Caco-2 (cell line): Measurements from ENCODE around the gene MAN2C1. TPM values are rescaled to one million over a fixed set of nuclear protein-coding genes. Genes with fewer than 3 reads are reported as not detected.
A peak's percentile ranks its signal among the peaks of the same experiment; 100 is the strongest.
"Not testable (repeated sequence)": the region's sequence is repeated elsewhere in the genome, so short reads cannot be mapped to it uniquely, and the experiment has no call there.

Source experiments
- BruUV-seq: library from RNA; stranded (reverse); fragments of 400-500 nt; replicated peaks from 2 replicates; lab custom pipeline; 2021; lab: Mats Ljungman, UMichigan
- CTCF ChIA-PET: fragments of 300-600 bp; sonication (Branson Sonifier 250); formaldehyde crosslinking; loops from one replicate; lab custom pipeline; 2022; ENCODE audit warnings: antibody characterized with exemption; lab: Charles Lee
- POLR2A ChIA-PET: fragments of 300-600 bp; sonication (Branson Sonifier 250); formaldehyde crosslinking; loops from one replicate; lab custom pipeline; 2022; ENCODE audit warnings: antibody characterized with exemption; lab: Charles Lee
- DNase-seq, 2 experiments: peaks; one replicate each; pipeline versions ENCODE4 v3.0.0 to v3.0.0-alpha.2; 2020 to 2022
- H3K27me3 ChIP-seq: replicated peaks from 2 replicates; pipeline ENCODE4 v1.6.0; 2011; ENCODE audit warnings: low read length; ENCODE audit not compliant: control insufficient read depth, insufficient read depth
- H3K36me3 ChIP-seq: 2 replicates; pipeline ENCODE4 v1.5.1; 2011; ENCODE audit warnings: low read length; ENCODE audit not compliant: control insufficient read depth, insufficient read depth
- H3K4me1 ChIP-seq: fragments of 250-450 bp; sonication (Bioruptor Pico); 2 replicates; pipeline ENCODE4 v1.5.1; 2020; ENCODE audit warnings: mild to moderate bottlenecking
- H3K4me3 ChIP-seq: 2 replicates; pipeline ENCODE4 v1.5.1; 2011; ENCODE audit warnings: low read depth, mild to moderate bottlenecking, control low read depth, low read length
- H3K9me3 ChIP-seq: fragments of 250-450 bp; sonication (Bioruptor Pico); 2 replicates; pipeline ENCODE4 v1.5.1; 2020; ENCODE audit warnings: mild to moderate bottlenecking, moderate library complexity
- H3K27ac Mint-ChIP-seq: one replicate; pipeline ENCODE4 v1.8.0; 2022; ENCODE audit warnings: mixed read lengths; ENCODE audit not compliant: unreplicated experiment
- H3K27me3 Mint-ChIP-seq: one replicate; pipeline ENCODE4 v1.8.0; 2022; ENCODE audit warnings: mixed read lengths; ENCODE audit not compliant: insufficient read depth, unreplicated experiment
- H3K36me3 Mint-ChIP-seq: one replicate; pipeline ENCODE4 v1.8.0; 2022; ENCODE audit warnings: mild to moderate bottlenecking, mixed read lengths; ENCODE audit not compliant: insufficient read depth, unreplicated experiment
- H3K4me1 Mint-ChIP-seq: one replicate; pipeline ENCODE4 v1.8.0; 2022; ENCODE audit warnings: low read depth, mixed read lengths; ENCODE audit not compliant: unreplicated experiment
- H3K4me3 Mint-ChIP-seq: one replicate; pipeline ENCODE4 v1.8.0; 2022; ENCODE audit warnings: mild to moderate bottlenecking, moderate library complexity, mixed read lengths; ENCODE audit not compliant: unreplicated experiment
- H3K9me3 Mint-ChIP-seq: one replicate; pipeline ENCODE4 v1.8.0; 2022; ENCODE audit warnings: mixed read lengths; ENCODE audit not compliant: unreplicated experiment
- CTCF ChIP-seq, 2 experiments: fragments of 200-600 bp in 1 of 2; IDR thresholded peaks; 1 replicate in 1 of 2; 2 replicates in 1 of 2; pipeline versions ENCODE4 v1.5.1 to v1.8.0; 2011 to 2022; ENCODE audit warnings: antibody characterized with exemption in 1 of 2, control low read depth in 1 of 2, inconsistent platforms in 1 of 2, low read depth in 1 of 2, low read length in 1 of 2, mild to moderate bottlenecking in 1 of 2, moderate library complexity in 1 of 2; ENCODE audit not compliant: insufficient read depth in 1 of 2, severe bottlenecking in 1 of 2, unreplicated experiment in 1 of 2
- intact Hi-C: fragments of 100-400 bp; cut with micrococcal nuclease; formaldehyde crosslinking; loops from one replicate; pipeline ENCODE4 v1.10.0; 2022; ENCODE audit not compliant: unreplicated experiment
- total RNA-seq: library from RNA; stranded (reverse); gene quantifications from 2 replicates; pipeline ENCODE4 v1.2.3, GENCODE V29; 2022

Gene MAN2C1
- total RNA-seq, 1 experiment from 2014 or later = 140 TPM

DNA sequence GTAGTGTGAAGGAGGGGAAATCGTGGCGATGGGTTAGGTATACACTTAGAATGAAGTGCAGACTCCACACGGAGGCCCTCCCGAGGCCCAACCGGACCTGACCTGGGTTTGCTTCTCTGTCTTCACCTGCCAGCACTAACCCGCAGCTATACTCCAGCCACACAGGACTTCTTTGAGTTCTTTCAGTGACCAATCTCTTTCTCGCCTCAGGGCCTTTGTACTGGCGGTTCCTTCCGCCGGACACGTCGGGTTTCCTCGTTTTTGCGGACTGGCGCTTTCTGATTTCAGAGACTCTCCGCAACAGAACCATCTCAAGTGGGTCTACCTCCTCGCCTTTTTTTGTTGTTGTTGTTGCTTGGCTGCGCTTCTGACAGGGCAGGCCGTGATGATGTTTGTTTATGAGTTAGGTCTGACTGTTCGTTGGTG lies 21.6 kb downstream of the MAN2C1 start, which contains the start of gene NEIL1:
TSS of gene NEIL1 (plus strand) at position 244 of the 426 bp plus-strand sequence. CDS start 1,867 bp downstream, outside the sequence.
- DNase-seq = peak in 1 of 2 experiments; percentile 19
- no peaks in the 10 kb centered on the region for H3K9me3 Mint-ChIP-seq
- POLR2A ChIA-PET = no interaction called here
- no peaks in the 10 kb centered on the region for H3K9me3 ChIP-seq
- CTCF ChIA-PET = no interaction called here
- no TSS peak for BruUV-seq
- peak within 1 kb of the TSS; percentile 93 for H3K4me3 Mint-ChIP-seq
- no peaks in the 10 kb centered on the region for H3K27me3 ChIP-seq
- H3K27me3 Mint-ChIP-seq = peaks cover 4% of the 10 kb centered on the region
- peak within 1 kb of the TSS; percentile 57 for H3K27ac Mint-ChIP-seq
- TF ChIP-seq CTCF (IDR thresholded peaks at IDR 0.05; ENCODE audit: insufficient read depth in 1 of 2, low read depth in 1 of 2, low read length in 1 of 2, severe bottlenecking in 1 of 2, unreplicated experiment in 1 of 2) = no peak
- no peaks in the 10 kb centered on the region for H3K36me3 ChIP-seq
- intact Hi-C loops = no loop called here
- H3K36me3 Mint-ChIP-seq = peaks cover 7% of the 10 kb centered on the region
- H3K4me1 ChIP-seq = peaks cover 5% of the 10 kb centered on the region; the same call in 1 of the 2 replicates
- H3K4me3 ChIP-seq = peak within 1 kb of the TSS; percentile 71
- H3K4me1 Mint-ChIP-seq = no peaks in the 10 kb centered on the region

- CTCF ChIA-PET, POLR2A ChIA-PET, H3K4me1 ChIP-seq, H3K4me3 ChIP-seq, H3K36me3 Mint-ChIP-seq, H3K9me3 ChIP-seq, H3K4me1 Mint-ChIP-seq, BruUV-seq, H3K36me3 ChIP-seq, H3K27me3 ChIP-seq, DNase-seq, H3K27me3 Mint-ChIP-seq, H3K27ac Mint-ChIP-seq, H3K4me3 Mint-ChIP-seq, intact Hi-C loops, H3K9me3 Mint-ChIP-seq: not testable (repeated sequence)
Observed at GRCh38 chr15:75343953-75344352, 24.5 kb downstream of the MAN2C1 start.

- no peak overlapping the region for H3K4me3 Mint-ChIP-seq
- no peak overlapping the region for H3K4me3 ChIP-seq
- intact Hi-C loops = no loop called here
- no peaks in the 10 kb centered on the region for H3K36me3 ChIP-seq
- POLR2A ChIA-PET = no interaction called here
- TF ChIP-seq CTCF (IDR thresholded peaks at IDR 0.05; ENCODE audit: insufficient read depth in 1 of 2, low read depth in 1 of 2, low read length in 1 of 2, severe bottlenecking in 1 of 2, unreplicated experiment in 1 of 2) = no peak
- no peaks in the 10 kb centered on the region for H3K9me3 ChIP-seq
- CTCF ChIA-PET = no interaction called here
- H3K27me3 ChIP-seq = no peaks in the 10 kb centered on the region
- BruUV-seq = no TSS peak
- H3K27me3 Mint-ChIP-seq = peaks cover 4% of the 10 kb centered on the region
- no peaks in the 10 kb centered on the region for H3K9me3 Mint-ChIP-seq
- H3K4me1 Mint-ChIP-seq = no peaks in the 10 kb centered on the region
- no peaks in the 10 kb centered on the region for H3K4me1 ChIP-seq
- no peak for DNase-seq
- H3K27ac Mint-ChIP-seq = no peak overlapping the region
- H3K36me3 Mint-ChIP-seq = peaks cover 2% of the 10 kb centered on the region
Observed at GRCh38 chr15:75342221-75342620, 26.2 kb downstream of the MAN2C1 start.
